Effector memory CD8-positive, alpha-beta T cell (primary cell): ENCODE results near the gene VRK2.
"Not testable (repeated sequence)": the region's sequence is repeated elsewhere in the genome, so short reads cannot be mapped to it uniquely, and the experiment has no call there.

ENCODE experiments used
- ATAC-seq: fragments of 150-1000 bp; cut with Tn5 transposase; replicated peaks from 2 replicates; pipeline ENCODE4 v1.10.0; 2021; ENCODE audit warnings: mild to moderate bottlenecking, moderate library complexity
- DNase-seq, 3 experiments: peaks; one replicate each; pipeline ENCODE4 v3.0.0; 2021
- H3K27ac Mint-ChIP-seq, 2 donors: one replicate each; pipeline ENCODE4 v1.8.0; 2022; ENCODE audit warnings: mild to moderate bottlenecking in 2 of 2, mixed read lengths in 2 of 2, moderate library complexity in 2 of 2
- H3K27me3 Mint-ChIP-seq, 2 donors: one replicate each; pipeline ENCODE4 v1.8.0; 2022; ENCODE audit warnings: mixed read lengths in 2 of 2
- H3K36me3 Mint-ChIP-seq: one replicate; pipeline ENCODE4 v1.8.0; 2022; ENCODE audit warnings: mild to moderate bottlenecking, moderate library complexity, mixed read lengths; ENCODE audit not compliant: insufficient read depth
- H3K4me1 Mint-ChIP-seq, 2 donors: one replicate each; pipeline ENCODE4 v1.8.0; 2022; ENCODE audit warnings: low read depth in 2 of 2, mixed read lengths in 2 of 2
- H3K4me3 Mint-ChIP-seq, 2 donors: one replicate each; pipeline ENCODE4 v1.8.0; 2022; ENCODE audit warnings: mild to moderate bottlenecking in 2 of 2, mixed read lengths in 2 of 2, moderate library complexity in 2 of 2
- H3K9me3 Mint-ChIP-seq, 2 donors: one replicate each; pipeline ENCODE4 v1.8.0; 2022; ENCODE audit warnings: mixed read lengths in 2 of 2

VRK2 gene

DNA sequence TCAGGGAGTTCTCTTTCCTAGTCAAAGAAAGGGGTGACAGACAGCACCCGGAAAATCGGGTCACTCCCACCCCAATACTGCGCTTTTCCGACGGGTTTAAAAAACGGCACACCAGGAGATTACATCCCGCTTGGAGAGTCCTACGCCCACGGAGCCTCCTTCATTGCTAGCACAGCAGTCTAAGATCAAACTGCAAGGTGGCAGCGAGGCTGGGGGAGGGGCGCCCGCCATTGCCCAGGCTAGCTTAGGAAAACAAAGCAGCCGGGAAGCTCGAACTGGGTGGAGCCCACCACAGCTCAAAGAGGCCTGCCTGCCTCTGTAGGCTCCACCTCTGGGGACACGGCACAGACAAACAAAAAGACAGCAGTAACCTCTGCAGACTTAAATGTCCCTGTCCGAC is 125.2 kb downstream of the VRK2 start:
- not testable (repeated sequence) for H3K36me3 Mint-ChIP-seq

GRCh38 chr2:58177187-58177586 is 130.6 kb downstream of the VRK2 start:
- H3K9me3 Mint-ChIP-seq: peaks cover 0 to 13% of the 10 kb centered on the region in 2 donors
- not testable (repeated sequence) for H3K4me3 Mint-ChIP-seq, ATAC-seq, H3K36me3 Mint-ChIP-seq, H3K27ac Mint-ChIP-seq, H3K4me1 Mint-ChIP-seq, H3K27me3 Mint-ChIP-seq, DNase-seq

More for the DNA sequence above, 125.2 kb downstream of the VRK2 start:
- H3K4me1 Mint-ChIP-seq, DNase-seq, H3K4me3 Mint-ChIP-seq, ATAC-seq, H3K27ac Mint-ChIP-seq, H3K27me3 Mint-ChIP-seq: not testable (repeated sequence)
- peaks cover 8 to 23% of the 10 kb centered on the region in 2 donors for H3K9me3 Mint-ChIP-seq

DNA sequence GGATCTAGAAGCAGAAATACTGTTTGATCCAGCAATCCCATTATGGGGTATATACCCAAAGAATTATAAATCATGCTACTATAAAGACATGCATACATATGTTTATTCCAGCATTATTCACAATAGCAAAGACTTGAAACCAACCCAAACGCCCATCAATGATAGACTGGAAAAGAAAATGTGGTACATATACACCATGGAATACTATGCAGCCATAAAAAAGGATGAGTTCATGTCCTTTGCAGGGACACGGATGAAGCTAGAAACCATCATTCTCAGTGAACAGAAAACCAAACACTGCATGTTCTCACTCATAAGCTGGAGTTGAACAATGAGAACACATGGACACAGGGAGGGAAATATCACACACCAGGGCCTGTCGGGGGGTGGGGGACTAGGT is 133.6 kb downstream of the VRK2 start:
- not testable (repeated sequence) for H3K9me3 Mint-ChIP-seq, DNase-seq, H3K36me3 Mint-ChIP-seq, H3K4me1 Mint-ChIP-seq, H3K4me3 Mint-ChIP-seq, H3K27me3 Mint-ChIP-seq, H3K27ac Mint-ChIP-seq, ATAC-seq

GRCh38 chr2:58180635-58181034 is 134.0 kb downstream of the VRK2 start:
- no peaks in the 10 kb centered on the region for H3K36me3 Mint-ChIP-seq
- no peak overlapping the region for H3K4me3 Mint-ChIP-seq
- no peak for ATAC-seq
- H3K27me3 Mint-ChIP-seq: no peaks in the 10 kb centered on the region
- no peaks in the 10 kb centered on the region for H3K9me3 Mint-ChIP-seq
- no peak for DNase-seq
- H3K27ac Mint-ChIP-seq: no peak overlapping the region
- H3K4me1 Mint-ChIP-seq: no peaks in the 10 kb centered on the region

DNA sequence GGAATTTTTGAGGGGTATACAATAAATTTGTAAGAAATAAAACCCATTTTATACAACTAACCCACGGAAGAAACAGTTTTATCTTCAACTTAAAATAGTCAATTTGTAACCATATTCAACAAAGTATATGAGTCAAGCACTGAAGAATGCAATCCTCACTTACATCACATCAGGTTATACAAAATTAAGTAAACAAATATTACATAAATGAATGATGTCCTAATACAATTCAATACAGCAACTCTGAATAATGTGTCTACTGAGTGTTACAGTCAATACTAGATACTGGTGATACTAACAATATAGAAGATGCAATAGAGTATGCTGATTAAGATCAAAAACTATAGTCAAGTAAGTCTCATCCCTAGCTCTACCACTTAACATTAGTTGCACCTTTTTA is 135.9 kb downstream of the VRK2 start:
- DNase-seq (no peak), ATAC-seq (no peak)
- H3K27ac Mint-ChIP-seq: no peak overlapping the region
- H3K4me1 Mint-ChIP-seq: no peaks in the 10 kb centered on the region
- no peaks in the 10 kb centered on the region for H3K36me3 Mint-ChIP-seq
- H3K9me3 Mint-ChIP-seq: no peaks in the 10 kb centered on the region
- no peak overlapping the region for H3K4me3 Mint-ChIP-seq
- no peaks in the 10 kb centered on the region for H3K27me3 Mint-ChIP-seq

- DNase-seq (no peak), ATAC-seq (no peak)
- Mint-ChIP-seq H3K27ac (no peak overlapping the region), H3K36me3 (no peaks in the 10 kb centered on the region), H3K4me3 (no peak overlapping the region), H3K9me3 (no peaks in the 10 kb centered on the region), H3K27me3 (no peaks in the 10 kb centered on the region), H3K4me1 (no peaks in the 10 kb centered on the region)
Measured at GRCh38 chr2:58186501-58186900, 139.9 kb downstream of the VRK2 start.

DNA sequence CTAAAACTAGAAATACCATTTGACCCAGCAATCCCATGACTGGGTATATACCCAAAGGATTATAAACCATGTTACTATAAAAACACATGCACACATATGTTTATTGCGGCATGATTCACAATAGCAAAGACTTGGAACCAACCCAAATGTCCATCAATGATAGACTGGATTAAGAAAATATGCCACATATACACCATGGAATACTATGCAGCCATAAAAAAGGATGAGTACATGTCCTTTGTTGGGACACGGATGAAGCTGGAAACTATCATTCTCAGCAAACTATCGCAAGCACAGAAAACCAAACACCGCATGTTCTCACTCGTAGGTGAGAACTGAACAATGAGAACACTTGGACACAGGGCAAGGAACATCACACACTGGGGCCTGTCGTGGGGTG is 140.4 kb downstream of the VRK2 start:
- H3K4me1 Mint-ChIP-seq, H3K36me3 Mint-ChIP-seq, DNase-seq, H3K27ac Mint-ChIP-seq, ATAC-seq, H3K9me3 Mint-ChIP-seq, H3K4me3 Mint-ChIP-seq, H3K27me3 Mint-ChIP-seq: not testable (repeated sequence)

- H3K27me3 Mint-ChIP-seq: no peaks in the 10 kb centered on the region
- no peak overlapping the region for H3K27ac Mint-ChIP-seq
- H3K9me3 Mint-ChIP-seq: no peaks in the 10 kb centered on the region
- no peak for DNase-seq
- H3K4me1 Mint-ChIP-seq: no peaks in the 10 kb centered on the region
- ATAC-seq: no peak
- no peak overlapping the region for H3K4me3 Mint-ChIP-seq
- H3K36me3 Mint-ChIP-seq: no peaks in the 10 kb centered on the region
Measured at GRCh38 chr2:58194458-58194857, 147.9 kb downstream of the VRK2 start.

- Mint-ChIP-seq H3K4me3 (no peak overlapping the region), H3K36me3 (no peaks in the 10 kb centered on the region), H3K27ac (no peak overlapping the region), H3K4me1 (no peaks in the 10 kb centered on the region), H3K27me3 (no peaks in the 10 kb centered on the region), H3K9me3 (no peaks in the 10 kb centered on the region)
- no peak for ATAC-seq
- DNase-seq: no peak
Measured at GRCh38 chr2:58195662-58196061, 149.1 kb downstream of the VRK2 start.

- Mint-ChIP-seq H3K9me3 (no peaks in the 10 kb centered on the region), H3K27me3 (no peaks in the 10 kb centered on the region), H3K4me3 (no peak overlapping the region), H3K36me3 (no peaks in the 10 kb centered on the region), H3K4me1 (no peaks in the 10 kb centered on the region), H3K27ac (no peak overlapping the region)
- no peak for DNase-seq
- ATAC-seq: no peak
Measured at GRCh38 chr2:58197894-58198293, 151.3 kb downstream of the VRK2 start.

DNA sequence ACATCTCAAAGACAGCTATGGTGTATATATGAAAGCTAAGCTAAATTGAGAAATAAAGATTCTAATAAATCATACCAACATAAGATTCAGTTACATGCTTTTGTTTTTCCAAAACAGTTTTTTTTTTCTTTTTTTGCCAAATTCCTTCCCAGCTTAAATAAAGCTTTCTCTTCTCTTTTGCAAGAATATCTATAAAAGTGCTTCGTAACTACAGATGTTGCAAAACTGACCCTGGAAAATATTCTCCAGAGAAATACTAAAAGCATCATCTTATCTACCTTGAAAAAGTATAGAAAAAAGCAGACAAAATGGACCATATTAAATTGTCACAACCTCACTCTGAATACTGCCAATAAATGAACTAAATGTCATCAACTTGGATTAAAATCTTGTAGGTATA is 155.8 kb downstream of the VRK2 start:
- Mint-ChIP-seq H3K9me3 (no peaks in the 10 kb centered on the region), H3K4me3 (no peak overlapping the region), H3K4me1 (no peaks in the 10 kb centered on the region), H3K27me3 (no peaks in the 10 kb centered on the region), H3K27ac (no peak overlapping the region), H3K36me3 (no peaks in the 10 kb centered on the region)
- DNase-seq (no peak), ATAC-seq (no peak)

GRCh38 chr2:58203018-58203417 is 156.4 kb downstream of the VRK2 start:
- H3K9me3 Mint-ChIP-seq: no peaks in the 10 kb centered on the region
- H3K27ac Mint-ChIP-seq: no peak overlapping the region
- no peaks in the 10 kb centered on the region for H3K27me3 Mint-ChIP-seq
- no peaks in the 10 kb centered on the region for H3K4me1 Mint-ChIP-seq
- ATAC-seq: no peak
- H3K4me3 Mint-ChIP-seq: no peak overlapping the region
- DNase-seq: no peak
- no peaks in the 10 kb centered on the region for H3K36me3 Mint-ChIP-seq

- Mint-ChIP-seq H3K36me3 (no peaks in the 10 kb centered on the region), H3K27ac (no peak overlapping the region)
- ATAC-seq: no peak
Measured at GRCh38 chr2:58204195-58204959, 157.8 kb downstream of the VRK2 start.

GRCh38 chr2:58206785-58207184 is 160.2 kb downstream of the VRK2 start:
- Mint-ChIP-seq H3K4me1 (no peaks in the 10 kb centered on the region), H3K4me3 (no peak overlapping the region), H3K36me3 (peaks cover 2% of the 10 kb centered on the region), H3K27ac (no peak overlapping the region), H3K9me3 (peaks cover 3 to 4% of the 10 kb centered on the region in 2 donors), H3K27me3 (no peaks in the 10 kb centered on the region)
- DNase-seq: no peak
- ATAC-seq: no peak

More at GRCh38 chr2:58204195-58204959, 157.8 kb downstream of the VRK2 start:
- Mint-ChIP-seq H3K27me3 (no peaks in the 10 kb centered on the region), H3K4me3 (no peak overlapping the region), H3K4me1 (no peaks in the 10 kb centered on the region), H3K9me3 (no peaks in the 10 kb centered on the region)
- DNase-seq: no peak
